ENCODE measurements around the gene TSGA10.

GRCh38 chr2:99066075-99066958, 88.4 kb downstream of the TSGA10 start:
- TF ChIP-seq GATA2 (IDR thresholded peaks at IDR 0.05; ENCODE audit: low read depth, low read length): 0 out of 2 replicates have a peak, but pooled peaks have one; percentile 9
- TF ChIP-seq GATA3 (IDR thresholded peaks at IDR 0.05; ENCODE audit: low read depth, low read length): peak; percentile 70

All from SH-SY5Y (cell line).